Islet precursor cell (in vitro differentiated cells): ENCODE data around the gene COL7A1.

Source experiments
- DNase-seq: peaks from one replicate; pipeline ENCODE4 v3.0.0-alpha.2; 2018

Gene COL7A1

GRCh38 chr3:48587686-48588085 is 7.4 kb downstream of the COL7A1 start:
- DNase-seq, result no peak

- no peak for DNase-seq
Measured at GRCh38 chr3:48585411-48585810, 9.7 kb downstream of the COL7A1 start.

GRCh38 chr3:48584836-48585235 is 10.3 kb downstream of the COL7A1 start:
- DNase-seq, result no peak

DNA sequence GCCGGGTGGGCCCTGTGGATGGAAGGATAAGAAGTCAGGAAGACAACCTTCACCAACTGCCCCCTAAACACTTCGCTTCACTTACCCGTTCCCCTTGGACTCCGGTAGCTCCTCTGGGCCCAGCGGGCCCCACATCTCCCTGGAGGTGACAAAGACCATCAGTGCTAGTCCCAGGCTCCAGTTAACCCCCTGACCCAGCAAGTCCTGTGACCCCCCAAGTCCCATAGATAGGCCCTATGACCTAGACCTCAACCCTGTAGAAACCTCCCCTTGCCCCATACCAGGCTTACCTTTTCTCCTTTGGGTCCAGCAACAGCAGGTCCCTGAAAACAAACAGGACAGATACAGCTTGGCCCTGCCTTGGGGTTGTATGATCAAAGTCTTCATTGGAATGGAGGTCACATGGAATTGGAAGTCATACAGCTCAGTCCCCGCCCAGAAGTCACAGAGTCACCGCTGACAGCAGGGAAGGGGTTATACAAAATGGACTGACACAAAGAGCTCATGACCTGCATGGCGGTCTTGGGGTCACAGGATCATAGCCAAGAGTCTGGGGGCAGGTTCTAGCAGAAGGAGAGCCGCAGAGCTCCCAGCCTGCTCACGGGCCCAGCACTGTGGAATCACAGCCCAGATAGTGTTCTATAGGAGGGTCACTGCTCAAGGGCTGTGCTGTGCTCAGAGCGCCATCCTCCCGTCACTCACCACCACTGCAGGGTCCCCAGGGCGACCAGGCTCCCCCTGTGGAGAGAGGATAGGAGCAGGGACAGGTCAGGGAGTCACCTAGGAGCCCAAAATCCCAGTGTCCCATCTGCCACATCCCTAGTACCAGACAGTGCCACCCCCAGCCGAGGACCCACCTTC is 13.3 kb downstream of the COL7A1 start:
- DNase-seq, result no peak

- no peak for DNase-seq
Measured at GRCh38 chr3:48576647-48577046, 18.5 kb downstream of the COL7A1 start.

- DNase-seq, result no peak
Measured at GRCh38 chr3:48575366-48575765, 19.8 kb downstream of the COL7A1 start.

DNA sequence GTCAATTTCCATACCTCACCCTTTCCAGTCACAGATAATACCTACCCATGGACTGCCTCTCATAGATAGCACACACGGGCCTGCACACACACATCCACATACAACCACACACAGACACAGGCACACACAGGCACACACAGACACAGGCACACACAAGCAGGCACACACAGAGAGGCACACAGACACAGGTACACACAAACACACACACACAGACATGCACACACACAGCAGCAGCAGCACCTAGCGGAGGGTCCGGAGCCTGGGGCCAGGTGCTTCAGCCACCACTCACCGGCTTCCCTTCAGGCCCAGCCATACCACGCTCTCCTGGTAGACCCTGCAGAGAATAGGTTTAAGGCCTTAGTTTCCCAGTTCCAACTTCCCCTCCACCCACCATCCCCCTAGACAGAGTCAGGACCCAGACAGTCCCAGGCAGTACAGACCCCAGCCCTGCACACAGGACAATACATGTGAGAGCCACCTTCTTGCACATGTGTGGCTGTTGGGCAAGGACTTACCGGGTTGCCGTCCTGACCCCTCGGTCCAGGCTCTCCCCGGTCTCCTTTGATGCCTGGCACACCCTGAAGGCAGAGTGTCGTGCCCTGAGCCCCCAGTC is 21.1 kb downstream of the COL7A1 start:
- DNase-seq, result no peak

DNA sequence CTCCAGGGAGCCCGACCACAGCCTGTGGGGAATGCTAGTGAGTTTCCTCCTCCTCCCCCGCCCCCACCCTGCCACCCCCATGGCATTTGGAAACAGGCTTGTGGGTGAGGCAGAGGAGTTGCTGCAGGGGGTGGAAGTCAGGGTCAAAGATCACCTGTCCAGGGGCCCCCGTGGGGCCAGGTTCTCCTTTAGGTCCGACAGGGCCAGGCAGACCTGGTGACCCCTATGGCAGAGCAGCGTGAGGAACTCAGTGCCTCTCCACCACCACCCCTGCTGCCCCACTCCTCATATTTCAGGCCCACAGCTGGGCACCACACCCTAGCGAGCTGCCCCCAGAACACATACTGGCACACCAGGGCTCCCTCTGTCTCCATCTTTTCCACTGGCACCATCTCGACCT is 22.6 kb downstream of the COL7A1 start:
- DNase-seq, result no peak

GRCh38 chr3:48571938-48572337 is 23.2 kb downstream of the COL7A1 start:
- no peak for DNase-seq

DNA sequence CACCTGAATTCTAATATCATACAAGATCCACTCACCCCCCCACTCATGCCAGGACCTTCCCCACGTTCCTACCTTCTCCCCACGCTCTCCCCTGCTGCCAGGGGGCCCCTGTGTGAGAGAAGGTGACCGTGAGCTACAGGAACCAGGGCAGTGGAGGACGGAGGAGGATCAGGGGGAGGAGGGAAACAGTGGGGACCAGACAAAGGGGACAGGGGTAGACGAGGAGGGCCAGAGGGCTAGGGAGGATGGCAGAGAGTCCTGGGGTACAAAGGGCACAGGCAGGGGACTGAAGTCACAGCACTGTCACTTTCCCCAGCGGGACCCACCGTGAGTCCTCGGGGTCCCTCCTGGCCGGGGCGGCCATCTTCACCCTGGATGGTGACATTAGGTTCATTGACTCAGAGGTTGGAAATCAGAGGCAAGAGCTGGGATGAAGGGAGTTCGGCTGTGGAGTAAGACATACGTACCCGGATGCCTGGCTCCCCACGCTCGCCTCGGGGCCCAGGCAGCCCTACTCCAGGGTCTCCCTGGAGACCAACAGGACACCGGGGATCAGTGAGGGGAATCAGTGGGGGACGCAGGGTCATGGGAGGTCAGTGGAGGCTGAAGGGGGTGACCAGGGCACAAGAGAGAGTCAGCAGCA is 25.2 kb downstream of the COL7A1 start:
- DNase-seq, result no peak

GRCh38 chr3:48569400-48569799 is 25.7 kb downstream of the COL7A1 start:
- DNase-seq, result no peak

- DNase-seq, result no peak
Measured at GRCh38 chr3:48568476-48568875, 26.7 kb downstream of the COL7A1 start.

DNA sequence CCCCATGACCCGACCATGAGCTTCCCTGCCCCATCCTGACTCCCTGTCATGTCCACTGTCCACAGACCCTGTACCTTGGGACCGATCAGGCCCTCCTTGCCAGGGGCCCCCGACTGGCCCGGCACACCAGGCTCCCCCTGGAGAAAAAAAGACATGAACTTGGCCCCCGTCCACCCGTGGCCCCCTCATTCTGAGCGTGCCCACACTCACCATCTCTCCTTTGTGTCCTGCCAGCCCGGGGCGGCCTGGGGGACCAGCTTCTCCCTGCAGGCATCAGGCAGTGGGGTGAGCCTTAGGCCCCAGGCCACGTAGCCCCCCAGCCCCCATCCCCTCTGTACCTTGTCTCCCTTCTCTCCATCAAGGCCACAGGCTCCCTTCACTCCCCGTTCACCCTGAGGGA is 27.6 kb downstream of the COL7A1 start:
- DNase-seq, result no peak

DNA sequence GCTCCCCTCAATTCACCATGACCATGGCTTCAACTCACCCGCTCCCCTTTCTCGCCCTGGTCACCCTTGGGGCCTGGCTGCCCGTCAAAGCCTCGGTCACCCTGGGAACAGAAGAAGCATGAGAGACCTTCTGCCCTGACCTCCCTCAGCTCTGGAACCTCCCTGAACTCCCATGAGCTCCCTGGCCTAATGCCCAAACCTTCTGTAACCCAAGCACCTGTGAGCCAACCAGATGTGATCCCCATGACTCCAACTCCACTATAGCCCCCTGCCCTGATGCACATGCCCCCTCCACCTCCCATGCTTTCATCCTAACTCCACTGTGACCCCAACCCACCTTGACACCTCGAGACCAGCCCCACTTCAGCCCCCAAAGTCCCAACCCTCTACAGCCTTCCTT is 28.0 kb downstream of the COL7A1 start:
- no peak for DNase-seq

GRCh38 chr3:48566401-48566760 is 28.7 kb downstream of the COL7A1 start:
- no peak for DNase-seq

DNA sequence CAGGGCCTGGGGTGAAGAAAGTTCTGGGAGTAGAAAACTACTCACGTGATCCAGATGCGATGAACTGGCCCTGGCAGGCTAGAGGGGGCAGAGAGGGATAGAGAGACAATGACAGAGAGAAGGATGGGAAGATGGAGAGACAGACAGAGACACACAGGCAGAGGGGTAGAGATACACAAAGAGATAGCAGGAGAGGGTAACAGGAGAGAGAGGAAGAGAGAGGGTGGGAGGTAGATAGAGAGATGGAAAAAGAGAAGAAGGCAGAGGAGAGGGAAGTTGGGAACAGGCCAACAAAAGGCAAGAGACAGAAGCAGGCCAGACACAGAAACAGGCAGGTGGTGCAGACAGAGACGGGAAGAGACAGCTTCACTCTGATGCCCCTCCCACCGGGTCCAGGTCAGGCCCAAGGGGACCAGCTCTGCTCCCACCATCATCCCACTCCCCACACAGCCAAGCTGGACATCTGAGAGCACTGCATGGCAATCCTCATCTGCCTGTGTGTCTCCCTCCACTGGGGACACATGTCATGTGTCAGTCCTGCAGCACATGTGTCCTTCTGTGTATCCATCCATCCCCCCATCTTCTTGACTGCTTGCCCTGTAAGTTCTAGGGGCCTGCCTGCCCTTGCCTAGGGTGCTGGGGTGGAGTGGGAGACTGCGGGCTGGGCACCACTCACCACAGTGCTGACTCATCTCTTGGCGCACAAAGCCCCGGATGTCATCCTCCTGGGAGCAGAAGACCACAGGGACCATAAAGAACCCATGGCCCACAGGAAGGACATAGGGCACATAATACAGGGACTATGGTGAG is 29.3 kb downstream of the COL7A1 start:
- no peak for DNase-seq

DNA sequence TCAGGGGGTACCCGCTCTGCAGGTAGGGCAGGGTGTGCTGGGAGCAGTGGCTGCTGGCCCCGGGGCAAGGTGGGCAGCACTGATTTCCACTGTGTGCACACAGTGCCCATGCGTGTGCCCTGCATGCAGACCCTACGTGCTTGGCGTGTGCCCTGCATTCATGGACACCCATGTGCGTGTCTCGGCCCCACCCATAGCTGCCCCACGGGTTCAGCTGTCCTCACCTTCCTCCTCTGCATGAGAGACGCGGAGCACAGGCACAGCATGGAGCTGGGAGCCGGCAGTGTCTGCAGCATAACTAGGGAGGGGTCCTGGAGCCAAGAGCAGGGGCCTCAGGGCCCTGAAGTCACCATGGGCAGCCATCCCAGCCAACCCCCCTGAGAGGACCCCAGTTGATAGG is 29.9 kb downstream of the COL7A1 start:
- DNase-seq, result no peak

GRCh38 chr3:48564667-48565066 is 30.5 kb downstream of the COL7A1 start:
- DNase-seq, result no peak

DNA sequence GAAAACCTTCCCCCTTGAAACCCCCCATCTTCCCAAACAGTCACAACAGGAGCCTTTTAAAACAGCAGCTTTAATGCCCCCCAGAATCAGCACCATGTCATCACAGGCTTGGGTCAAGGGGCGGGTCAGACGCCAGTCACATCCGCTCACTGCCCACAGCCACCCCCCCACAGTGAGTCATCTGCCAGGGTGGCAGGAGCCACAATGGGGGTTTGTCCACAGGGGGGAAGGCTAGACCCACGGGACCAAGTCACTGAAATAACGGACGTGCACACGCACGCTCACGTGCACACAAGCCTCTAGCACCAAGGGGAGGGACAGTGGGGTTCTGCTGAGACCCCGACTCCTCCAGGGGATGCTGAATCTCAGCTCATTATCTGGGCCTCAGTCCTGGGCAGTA is 31.1 kb downstream of the COL7A1 start:
- no peak for DNase-seq

GRCh38 chr3:48563382-48563918 is 31.7 kb downstream of the COL7A1 start, which contains the start of gene UCN2:
Gene UCN2 (minus strand): TSS chr3:48563781. CDS start chr3:48563124, 657 bp downstream.
- DNase-seq, result no peak

GRCh38 chr3:48562367-48563095 is 32.6 kb downstream of the COL7A1 start:
- no peak for DNase-seq

DNA sequence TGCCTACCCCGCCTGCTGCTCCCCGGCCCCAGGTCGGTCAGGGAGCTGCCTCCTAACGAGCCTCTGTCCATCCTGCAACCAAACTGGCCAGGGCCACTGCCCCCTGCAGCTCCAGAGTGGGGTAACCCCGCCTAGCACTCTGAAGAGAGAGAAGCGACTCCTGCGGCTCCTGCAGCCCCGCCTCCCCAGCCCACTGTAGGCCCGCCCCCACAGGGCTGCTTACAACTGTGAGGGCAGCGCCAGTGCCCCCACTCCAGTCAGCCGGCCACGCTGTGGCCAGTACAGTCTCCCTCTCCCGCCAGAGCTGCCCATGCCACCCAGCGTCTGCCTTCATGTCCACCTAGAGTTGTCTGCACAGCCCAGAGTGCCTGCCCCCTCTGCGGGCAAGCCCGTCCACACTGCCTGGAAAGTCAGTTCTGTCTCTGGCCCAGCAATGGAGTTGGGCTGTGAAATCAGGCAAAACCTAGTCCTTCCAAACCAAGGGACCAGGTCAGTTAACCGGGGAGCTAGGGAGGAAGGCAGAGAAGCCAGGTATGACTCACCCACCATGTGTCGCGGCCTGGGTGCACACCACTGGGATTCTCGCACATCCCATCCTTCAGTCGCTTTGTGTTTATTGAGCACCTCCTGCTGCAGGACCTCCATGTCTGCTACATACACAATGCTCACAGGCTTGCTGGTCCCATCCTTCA is 33.9 kb downstream of the COL7A1 start:
- DNase-seq, result peak; percentile 89
